Calu3 (cell line): ENCODE measurements around the gene B4GALT1. TPM values are rescaled to one million over a fixed set of nuclear protein-coding genes. Genes with fewer than 3 reads are reported as not detected.

Experiments used
- BruUV-seq: library from RNA; stranded (reverse); fragments of 400-500 nt; replicated peaks from 2 replicates; lab custom pipeline; 2021; lab: Mats Ljungman, UMichigan
- CTCF ChIA-PET: fragments of 300-600 bp; sonication (Branson Sonifier 250); formaldehyde crosslinking; loops from one replicate; lab custom pipeline; 2022; ENCODE audit warnings: antibody characterized with exemption; lab: Charles Lee
- DNase-seq: peaks from one replicate; pipeline ENCODE4 v3.0.0; 2022
- H3K27ac Mint-ChIP-seq: one replicate; pipeline ENCODE4 v1.8.0; 2022; ENCODE audit warnings: mixed read lengths; ENCODE audit not compliant: unreplicated experiment
- H3K27me3 Mint-ChIP-seq: one replicate; pipeline ENCODE4 v1.8.0; 2022; ENCODE audit warnings: mixed read lengths; ENCODE audit not compliant: unreplicated experiment
- H3K36me3 Mint-ChIP-seq: one replicate; pipeline ENCODE4 v1.8.0; 2022; ENCODE audit warnings: mild to moderate bottlenecking, moderate library complexity, mixed read lengths; ENCODE audit not compliant: insufficient read depth, unreplicated experiment
- H3K4me1 Mint-ChIP-seq: one replicate; pipeline ENCODE4 v1.8.0; 2022; ENCODE audit warnings: mild to moderate bottlenecking, low read depth, mixed read lengths; ENCODE audit not compliant: unreplicated experiment
- H3K4me3 Mint-ChIP-seq: one replicate; pipeline ENCODE4 v1.8.0; 2022; ENCODE audit warnings: mild to moderate bottlenecking, low read depth, moderate library complexity, mixed read lengths; ENCODE audit not compliant: unreplicated experiment
- H3K9me3 Mint-ChIP-seq: one replicate; pipeline ENCODE4 v1.8.0; 2022; ENCODE audit warnings: low read depth, mixed read lengths; ENCODE audit not compliant: unreplicated experiment
- CTCF ChIP-seq: fragments of 200-600 bp; IDR thresholded peaks from one replicate; pipeline ENCODE4 v1.8.0; 2022; ENCODE audit warnings: antibody characterized with exemption; ENCODE audit not compliant: unreplicated experiment
- intact Hi-C: fragments of 100-400 bp; cut with micrococcal nuclease; formaldehyde crosslinking; loops from one replicate; pipeline ENCODE4 v1.10.0; 2022; ENCODE audit not compliant: unreplicated experiment
- total RNA-seq: library from RNA; stranded (reverse); gene quantifications from 2 replicates; pipeline ENCODE4 v1.2.3, GENCODE V29; 2022

Gene B4GALT1
- total RNA-seq, 1 experiment from 2014 or later = 71.1 TPM

- Mint-ChIP-seq H3K27me3 (no peaks in the 10 kb centered on the region), H3K4me3 (no peak overlapping the region), H3K9me3 (no peaks in the 10 kb centered on the region), H3K36me3 (peaks cover 7% of the 10 kb centered on the region), H3K4me1 (no peaks in the 10 kb centered on the region), H3K27ac (no peak overlapping the region)
- peak; percentile 36 for DNase-seq
- CTCF ChIA-PET = no interaction called here
- TF ChIP-seq CTCF = peak; percentile 39
- intact Hi-C loops = loop anchor here (1.0 to 5.0 kb wide), 2 partner anchors 81 to 144 kb away; no protein-coding TSS in a partner anchor
- BruUV-seq = no TSS peak
Measured at GRCh38 chr9:33081128-33081851, 85.8 kb downstream of the B4GALT1 start.

GRCh38 chr9:33080534-33080933 lies 86.6 kb downstream of the B4GALT1 start:
- CTCF ChIA-PET = no interaction called here
- no TSS peak for BruUV-seq
- Mint-ChIP-seq H3K4me1 (peaks cover 2% of the 10 kb centered on the region), H3K36me3 (peaks cover 15% of the 10 kb centered on the region), H3K27ac (no peak overlapping the region), H3K27me3 (no peaks in the 10 kb centered on the region), H3K4me3 (no peak overlapping the region), H3K9me3 (no peaks in the 10 kb centered on the region)
- intact Hi-C loops = loop anchor here (5.0 kb wide), 1 partner anchor 82 kb away; no protein-coding TSS in a partner anchor
- no peak for DNase-seq
- no peak for TF ChIP-seq CTCF

- H3K36me3 Mint-ChIP-seq = peaks cover 35% of the 10 kb centered on the region
- CTCF ChIA-PET = interaction anchor here (0.6 kb wide), 1 partner anchor 231 kb away, joined by 6 read pairs; no protein-coding TSS in a partner anchor
- H3K4me1 Mint-ChIP-seq = peaks cover 7% of the 10 kb centered on the region
- peak within 1 kb of the TSS; percentile 97 for H3K27ac Mint-ChIP-seq
- TF ChIP-seq CTCF = no peak
- H3K27me3 Mint-ChIP-seq = no peaks in the 10 kb centered on the region
- BruUV-seq = TSS peak; percentile 75
- intact Hi-C loops = no loop called here
- peak; percentile 91 for DNase-seq
- peak within 1 kb of the TSS; percentile 81 for H3K4me3 Mint-ChIP-seq
- no peaks in the 10 kb centered on the region for H3K9me3 Mint-ChIP-seq
Measured at GRCh38 chr9:33076046-33077004, 90.8 kb downstream of the B4GALT1 start, which contains the start of gene SMU1. SMU1 (minus strand) TSS chr9:33076674; CDS start chr9:33076608, 66 bp downstream.

- CTCF ChIA-PET = no interaction called here
- no peaks in the 10 kb centered on the region for H3K4me1 Mint-ChIP-seq
- BruUV-seq = no TSS peak
Measured at GRCh38 chr9:33068991-33069390, 98.1 kb downstream of the B4GALT1 start.

More at GRCh38 chr9:33068991-33069390, 98.1 kb downstream of the B4GALT1 start:
- no peak for DNase-seq
- Mint-ChIP-seq H3K9me3 (no peaks in the 10 kb centered on the region), H3K4me3 (no peak overlapping the region), H3K36me3 (peaks cover 37% of the 10 kb centered on the region), H3K27ac (no peak overlapping the region), H3K27me3 (no peaks in the 10 kb centered on the region)
- TF ChIP-seq CTCF = no peak
- intact Hi-C loops = no loop called here
